Brain microvascular endothelial cell (primary cell): ENCODE data around the gene ZNF469.

Source experiments
- DNase-seq: peaks from one replicate; pipeline ENCODE4 v3.0.0-alpha.2; 2020
- H3K27ac ChIP-seq: fragments of 250-450 bp; sonication (Bioruptor Pico); 2 replicates; pipeline ENCODE4 v1.5.1; 2020; ENCODE audit warnings: mild to moderate bottlenecking, moderate library complexity
- H3K27me3 ChIP-seq: fragments of 250-450 bp; sonication (Bioruptor Pico); replicated peaks from 2 replicates; pipeline ENCODE4 v1.5.1; 2020; ENCODE audit warnings: mild to moderate bottlenecking
- H3K36me3 ChIP-seq: fragments of 250-450 bp; sonication (Bioruptor Pico); replicated peaks from 2 replicates; pipeline ENCODE4 v1.5.1; 2020; ENCODE audit warnings: mild to moderate bottlenecking
- H3K4me3 ChIP-seq: 2 replicates; pipeline ENCODE4 v1.5.1; 2011; ENCODE audit warnings: low read depth, mild to moderate bottlenecking, control low read depth, low read length, moderate library complexity
- CTCF ChIP-seq: IDR thresholded peaks from 2 replicates; pipeline ENCODE4 v1.5.1; 2011; ENCODE audit warnings: low read depth, mild to moderate bottlenecking, moderate library complexity, low read length, control low read depth, inconsistent platforms; ENCODE audit errors: missing control alignments
- in situ Hi-C: cut with HindIII; loops from 2 replicates; pipeline ENCODE4 v1.10.0; 2017; ENCODE audit warnings: low sequenced_read_pairs, low pct_ligation_motif_present

Gene ZNF469

GRCh38 chr16:88419790-88420189 lies 37.0 kb downstream of the ZNF469 start:
- H3K27me3 ChIP-seq = no peaks in the 10 kb centered on the region
- no peak for TF ChIP-seq CTCF
- peaks cover 5% of the 10 kb centered on the region for H3K36me3 ChIP-seq
- no peak overlapping the region for H3K4me3 ChIP-seq
- H3K27ac ChIP-seq = no peak overlapping the region
- in situ Hi-C loops = no loop called here
- DNase-seq = no peak

GRCh38 chr16:88420496-88420895 lies 37.7 kb downstream of the ZNF469 start:
- in situ Hi-C loops = no loop called here
- Histone ChIP-seq H3K27me3 (no peaks in the 10 kb centered on the region), H3K4me3 (no peak overlapping the region), H3K27ac (no peak overlapping the region), H3K36me3 (peaks cover 4% of the 10 kb centered on the region)
- no peak for DNase-seq
- no peak for TF ChIP-seq CTCF

GRCh38 chr16:88421301-88421700 lies 38.5 kb downstream of the ZNF469 start:
- H3K36me3 ChIP-seq = peaks cover 2% of the 10 kb centered on the region
- DNase-seq = no peak
- H3K27me3 ChIP-seq = no peaks in the 10 kb centered on the region
- in situ Hi-C loops = no loop called here
- no peak overlapping the region for H3K4me3 ChIP-seq
- no peak overlapping the region for H3K27ac ChIP-seq
- TF ChIP-seq CTCF = no peak

- no peak for DNase-seq
- in situ Hi-C loops = no loop called here
- no peak overlapping the region for H3K27ac ChIP-seq
- no peak for TF ChIP-seq CTCF
- H3K27me3 ChIP-seq = no peaks in the 10 kb centered on the region
- no peak overlapping the region for H3K4me3 ChIP-seq
- peaks cover 2% of the 10 kb centered on the region for H3K36me3 ChIP-seq
Observed at GRCh38 chr16:88421871-88422433, 39.2 kb downstream of the ZNF469 start.

GRCh38 chr16:88422733-88423447 lies 40.1 kb downstream of the ZNF469 start:
- Histone ChIP-seq H3K4me3 (no peak overlapping the region), H3K36me3 (peaks cover 2% of the 10 kb centered on the region), H3K27me3 (no peaks in the 10 kb centered on the region), H3K27ac (no peak overlapping the region)
- in situ Hi-C loops = no loop called here
- no peak for DNase-seq
- TF ChIP-seq CTCF = no peak
